Astrocyte (in vitro differentiated cells and primary cell): ENCODE measurements around the gene PPM1F.

ENCODE experiments used
- EZH2 ChIP-seq: IDR thresholded peaks from 2 replicates; pipeline ENCODE4 v1.6.1; 2012; ENCODE audit warnings: mild to moderate bottlenecking, low read length, inconsistent platforms; ENCODE audit not compliant: insufficient read depth
- TF ChIP-seq, protein P1 (sequence below): IDR thresholded peaks from 2 replicates; pipeline ENCODE4 v1.5.1; 2011; ENCODE audit warnings: low read depth, mild to moderate bottlenecking, inconsistent platforms, low read length, moderate library complexity; ENCODE audit not compliant: insufficient read depth

DNA sequence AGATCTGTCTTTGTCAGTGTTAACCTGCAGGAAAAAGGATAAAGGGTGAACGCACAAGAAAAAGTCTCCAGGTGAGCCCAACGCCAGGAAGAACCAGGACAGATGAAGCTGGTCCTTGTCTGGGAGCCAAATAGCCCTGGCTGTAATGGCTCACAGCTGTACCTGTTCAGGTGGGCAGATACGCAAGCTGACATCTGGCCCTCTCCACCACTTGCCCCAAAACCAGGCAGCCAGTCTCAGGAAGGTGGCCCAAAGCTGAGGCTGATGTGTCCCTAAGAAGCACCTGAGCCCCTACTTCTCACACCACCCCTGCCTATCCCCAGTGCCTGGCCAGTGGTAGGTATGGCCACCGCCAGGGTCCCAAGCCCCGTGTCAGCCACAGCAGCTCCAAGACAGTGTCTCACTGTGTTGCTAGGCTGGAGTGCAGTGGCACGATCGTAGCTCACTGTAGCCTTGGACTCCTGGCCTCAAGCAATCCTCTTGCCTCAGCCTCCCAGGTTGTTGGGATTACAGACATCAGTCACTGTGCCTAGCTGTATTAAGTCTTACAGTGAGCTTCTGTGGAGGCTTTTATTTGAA lies 15.1 kb upstream of the PPM1F start:
- TF ChIP-seq, protein P1, sequence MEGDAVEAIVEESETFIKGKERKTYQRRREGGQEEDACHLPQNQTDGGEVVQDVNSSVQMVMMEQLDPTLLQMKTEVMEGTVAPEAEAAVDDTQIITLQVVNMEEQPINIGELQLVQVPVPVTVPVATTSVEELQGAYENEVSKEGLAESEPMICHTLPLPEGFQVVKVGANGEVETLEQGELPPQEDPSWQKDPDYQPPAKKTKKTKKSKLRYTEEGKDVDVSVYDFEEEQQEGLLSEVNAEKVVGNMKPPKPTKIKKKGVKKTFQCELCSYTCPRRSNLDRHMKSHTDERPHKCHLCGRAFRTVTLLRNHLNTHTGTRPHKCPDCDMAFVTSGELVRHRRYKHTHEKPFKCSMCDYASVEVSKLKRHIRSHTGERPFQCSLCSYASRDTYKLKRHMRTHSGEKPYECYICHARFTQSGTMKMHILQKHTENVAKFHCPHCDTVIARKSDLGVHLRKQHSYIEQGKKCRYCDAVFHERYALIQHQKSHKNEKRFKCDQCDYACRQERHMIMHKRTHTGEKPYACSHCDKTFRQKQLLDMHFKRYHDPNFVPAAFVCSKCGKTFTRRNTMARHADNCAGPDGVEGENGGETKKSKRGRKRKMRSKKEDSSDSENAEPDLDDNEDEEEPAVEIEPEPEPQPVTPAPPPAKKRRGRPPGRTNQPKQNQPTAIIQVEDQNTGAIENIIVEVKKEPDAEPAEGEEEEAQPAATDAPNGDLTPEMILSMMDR = no peak
- no peak for TF ChIP-seq EZH2
